ENCODE measurements around the gene C2CD4D. TPM values are rescaled to one million over a fixed set of nuclear protein-coding genes. Genes with fewer than 3 reads are reported as not detected.
"Not testable (repeated sequence)": the region's sequence is repeated elsewhere in the genome, so short reads cannot be mapped to it uniquely, and the experiment has no call there.

Gene C2CD4D
- 0.68 and 1.1 TPM in 2 replicates for total RNA-seq

DNA sequence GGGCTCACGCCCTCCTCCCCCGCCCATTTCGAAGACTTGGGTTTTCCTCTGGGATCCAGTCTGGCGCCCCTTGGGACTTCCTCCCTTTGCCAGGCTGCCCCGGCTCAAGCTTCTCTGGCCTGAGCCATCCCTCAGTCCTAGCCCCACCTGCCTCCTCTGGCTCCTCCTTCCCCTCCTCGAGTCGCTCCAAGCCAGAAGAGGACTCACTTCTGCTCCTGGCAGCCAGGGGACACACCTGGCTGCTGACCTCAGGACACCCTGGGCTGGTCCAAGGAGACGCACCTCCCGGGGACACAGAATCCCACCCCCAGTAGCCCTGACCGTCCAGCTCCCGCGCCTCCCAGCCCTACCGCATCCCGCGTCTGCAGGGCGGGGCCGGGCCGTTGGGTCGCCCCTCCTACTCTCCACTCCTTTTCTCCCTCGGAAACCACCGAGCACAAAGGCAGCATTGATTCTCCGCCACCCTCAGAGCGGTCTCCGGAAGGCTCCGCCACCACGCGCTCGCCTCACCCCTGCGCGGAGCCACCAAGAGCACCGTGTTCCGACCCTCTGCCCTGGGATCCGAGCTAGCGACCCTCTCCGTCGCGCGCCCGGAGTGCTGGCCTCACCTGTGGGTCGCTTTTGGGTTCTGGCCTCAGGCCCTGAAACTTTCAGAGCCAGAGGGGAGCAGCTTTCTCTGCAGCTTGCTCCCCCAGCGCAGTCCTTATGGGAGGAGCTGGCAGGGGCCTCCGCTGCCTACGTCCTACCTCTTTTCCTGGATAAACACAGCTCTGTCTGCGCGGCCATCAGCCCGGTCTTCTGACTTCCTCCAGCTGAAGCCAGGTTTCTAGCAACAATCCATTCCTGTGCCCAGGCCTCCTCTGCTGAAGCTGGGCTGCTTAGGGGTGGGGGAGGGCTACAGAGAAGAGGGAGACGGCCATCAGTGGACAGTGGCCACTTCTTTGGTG lies at the start of gene C2CD4D:
TSS of gene C2CD4D (minus strand) at position 364 of the 947 bp plus-strand sequence. CDS start 831 bp downstream, outside the sequence.
- intact Hi-C loops (cut with micrococcal nuclease) = loop anchor here (2.0 to 5.0 kb wide), 4 partner anchors 49 to 397 kb away; partner anchors contain the start of genes POGZ, S100A10 and TDRKH

GRCh38 chr1:151888972-151889570 lies 49.5 kb upstream of the C2CD4D start:
- intact Hi-C loops (cut with micrococcal nuclease) = loop anchor here (1.0 to 2.0 kb wide), 2 partner anchors 46 to 108 kb away; no protein-coding TSS in a partner anchor

DNA sequence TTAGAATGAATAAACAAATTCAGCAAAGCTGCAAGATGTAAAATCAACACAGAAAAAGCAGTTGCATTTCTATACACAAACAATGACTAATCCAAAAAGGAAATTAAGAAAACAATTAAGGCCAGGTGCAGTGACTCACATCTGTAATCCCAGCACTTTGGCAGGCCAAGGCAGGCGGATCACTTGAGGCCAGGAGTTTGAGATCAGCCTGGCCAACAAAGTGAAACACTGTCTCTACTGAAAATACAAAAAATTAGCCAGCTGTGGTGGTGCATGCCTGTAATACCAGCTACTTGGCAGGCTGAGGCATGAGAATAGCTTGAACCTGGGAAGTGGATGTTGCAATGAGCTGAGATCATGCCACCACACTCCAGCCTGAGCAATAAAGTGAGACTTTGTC lies 47.4 kb upstream of the C2CD4D start:
- intact Hi-C loops (cut with micrococcal nuclease) = no loop called here

GRCh38 chr1:151885479-151885878 lies 45.9 kb upstream of the C2CD4D start:
- intact Hi-C loops (cut with micrococcal nuclease) = no loop called here

- intact Hi-C loops (cut with micrococcal nuclease) = not testable (repeated sequence)
Measured at GRCh38 chr1:151884879-151885278, 45.3 kb upstream of the C2CD4D start.

- intact Hi-C loops (cut with micrococcal nuclease) = not testable (repeated sequence)
Measured at GRCh38 chr1:151884445-151884844, 44.8 kb upstream of the C2CD4D start.

DNA sequence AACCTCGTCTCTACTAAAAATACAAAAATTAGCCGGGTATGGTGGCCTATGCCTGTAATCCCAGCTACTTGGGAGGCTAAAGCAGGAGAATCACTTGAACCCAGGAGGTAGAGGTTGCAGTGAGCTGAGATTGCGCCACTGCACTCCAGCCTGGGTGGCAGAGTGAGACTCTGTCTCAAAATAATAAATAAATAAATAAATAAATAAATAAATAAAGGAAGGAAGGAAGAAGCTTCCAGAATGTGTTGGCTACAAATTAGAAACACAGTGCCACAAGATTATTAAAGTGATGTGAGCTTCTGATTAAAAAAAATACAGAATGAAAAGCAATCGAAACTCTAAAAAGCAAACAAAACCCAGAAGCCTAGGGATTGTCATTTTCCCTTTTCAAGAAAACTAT lies 44.3 kb upstream of the C2CD4D start:
- intact Hi-C loops (cut with micrococcal nuclease) = not testable (repeated sequence)

DNA sequence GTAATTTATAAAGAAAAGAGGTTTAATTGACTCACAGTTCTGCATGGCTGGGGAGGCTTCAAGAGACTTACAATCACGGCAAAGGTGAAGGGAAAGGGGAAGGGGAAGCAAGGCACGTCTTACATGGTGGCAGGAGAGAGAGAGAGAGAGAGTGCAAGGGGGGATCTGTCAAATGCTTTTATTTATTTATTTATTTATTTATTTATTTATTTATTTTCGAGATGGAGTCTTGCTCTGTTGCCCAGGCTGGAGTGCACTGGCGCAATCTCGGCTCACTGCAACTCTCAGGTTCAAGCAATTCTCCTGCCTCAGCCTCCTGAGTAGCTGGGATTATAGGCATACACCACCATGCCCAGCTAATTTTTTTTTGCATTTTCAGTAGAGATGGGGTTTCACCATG lies 43.3 kb upstream of the C2CD4D start:
- intact Hi-C loops (cut with micrococcal nuclease) = not testable (repeated sequence)

DNA sequence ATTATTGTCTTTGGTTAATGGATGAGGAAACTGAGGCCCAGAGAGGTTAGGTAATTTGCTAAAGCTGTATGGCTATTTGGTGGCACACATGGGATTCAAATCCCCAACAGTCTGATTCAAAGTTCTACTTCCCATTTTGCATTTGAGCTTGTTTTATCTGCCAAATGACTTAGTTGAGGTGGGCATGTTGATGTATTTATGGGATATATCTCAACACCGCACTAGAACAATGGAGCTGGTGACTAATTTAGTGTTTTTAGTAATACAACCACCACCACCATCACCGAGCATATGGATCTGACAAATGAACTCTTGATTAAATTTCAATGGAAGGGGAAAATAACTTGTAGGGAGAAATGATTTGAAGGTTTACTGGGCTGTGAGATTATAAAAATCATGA lies 42.8 kb upstream of the C2CD4D start:
- intact Hi-C loops (cut with micrococcal nuclease) = no loop called here

DNA sequence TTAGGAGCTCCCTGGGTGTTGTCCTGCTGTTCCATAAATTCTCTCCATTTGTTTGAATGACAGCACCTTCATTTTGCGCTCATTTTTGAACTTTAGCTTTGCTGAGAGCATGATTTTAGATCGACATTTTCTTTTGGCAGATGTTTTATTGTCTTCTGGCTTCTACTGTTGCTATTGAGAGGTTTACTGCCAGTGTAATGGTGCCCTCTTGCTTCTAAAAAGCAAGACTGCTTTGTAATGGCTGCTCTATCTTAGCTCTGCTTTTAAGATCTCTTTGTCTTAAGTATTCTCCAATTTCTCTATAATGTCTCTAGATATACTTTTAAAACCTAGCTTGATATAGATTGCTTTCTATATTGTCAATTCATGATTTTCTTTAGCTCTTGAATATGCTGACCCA lies 41.9 kb upstream of the C2CD4D start:
- intact Hi-C loops (cut with micrococcal nuclease) = no loop called here

- intact Hi-C loops (cut with micrococcal nuclease) = no loop called here
Measured at GRCh38 chr1:151875419-151876097, 35.9 kb upstream of the C2CD4D start.

DNA sequence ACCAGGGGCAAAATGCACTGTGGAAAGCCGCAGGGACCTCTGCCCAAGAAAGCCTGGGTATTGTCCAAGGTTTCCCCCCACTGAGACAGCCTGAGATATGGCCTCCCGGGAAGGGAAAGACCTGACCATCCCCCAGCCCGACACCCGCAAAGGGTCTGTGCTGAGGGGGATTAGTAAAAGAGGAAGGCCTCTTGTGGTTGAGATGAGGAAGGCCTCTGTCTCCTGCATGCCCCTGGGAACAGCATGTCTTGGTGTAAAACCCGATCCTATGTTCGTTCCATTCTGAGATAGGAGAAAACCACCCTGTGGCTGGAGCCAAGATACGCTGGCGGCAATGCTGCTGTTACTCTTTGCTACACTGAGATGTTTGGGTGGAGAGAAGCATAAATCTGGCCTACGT lies 33.2 kb upstream of the C2CD4D start:
- intact Hi-C loops (cut with micrococcal nuclease) = not testable (repeated sequence)

GRCh38 chr1:151871284-151872030 lies 31.8 kb upstream of the C2CD4D start:
- intact Hi-C loops (cut with micrococcal nuclease) = no loop called here

DNA sequence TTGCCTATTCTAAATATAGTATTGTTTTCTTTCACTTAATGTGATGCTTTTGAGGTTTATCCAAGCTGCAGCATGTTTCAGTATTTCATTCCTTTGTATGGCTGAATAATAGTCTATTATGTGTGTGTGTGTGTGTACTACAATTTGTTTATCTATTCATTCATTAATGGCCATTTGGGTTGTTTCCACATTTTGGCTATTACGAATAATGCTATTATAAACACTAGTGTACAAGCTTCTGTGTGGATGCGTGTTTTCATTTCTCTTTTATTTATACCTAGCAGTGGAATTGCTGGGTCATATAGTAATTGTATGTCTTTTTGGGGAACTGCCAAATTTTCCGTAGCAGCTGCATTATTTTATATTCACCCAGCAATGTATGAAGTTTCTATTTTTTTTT lies 28.9 kb upstream of the C2CD4D start:
- intact Hi-C loops (cut with micrococcal nuclease) = no loop called here

DNA sequence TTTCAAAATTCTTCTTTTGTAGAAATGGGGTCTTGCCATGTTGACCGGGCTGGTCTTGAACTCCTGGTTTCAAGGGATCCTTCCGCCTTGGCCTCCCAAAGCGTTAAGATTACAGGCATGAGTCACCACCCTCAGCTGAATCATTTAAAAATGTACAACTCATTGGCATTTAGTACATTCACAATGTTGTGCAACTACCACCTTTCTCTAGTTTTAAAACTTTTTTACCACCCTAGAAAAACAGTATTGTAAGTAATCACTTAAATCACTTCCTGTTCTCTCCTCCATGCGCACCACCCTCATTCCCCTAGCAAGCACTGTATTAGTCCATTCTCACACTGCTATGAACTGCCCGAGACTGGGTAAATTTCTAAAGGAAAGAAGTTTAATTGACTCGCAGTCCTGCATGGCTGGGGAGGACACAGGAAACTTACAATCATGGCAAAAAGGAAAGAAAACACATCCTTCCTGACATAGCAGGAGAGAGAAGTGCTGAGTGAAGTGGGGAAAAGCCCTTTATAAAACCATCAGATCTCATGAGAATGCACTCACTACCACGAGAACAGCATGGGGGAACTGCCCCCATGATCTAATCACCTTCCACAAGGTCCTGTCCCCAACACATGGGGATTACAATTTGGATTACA lies 28.3 kb upstream of the C2CD4D start:
- intact Hi-C loops (cut with micrococcal nuclease) = no loop called here

GRCh38 chr1:151867321-151867720 lies 27.7 kb upstream of the C2CD4D start:
- intact Hi-C loops (cut with micrococcal nuclease) = no loop called here

DNA sequence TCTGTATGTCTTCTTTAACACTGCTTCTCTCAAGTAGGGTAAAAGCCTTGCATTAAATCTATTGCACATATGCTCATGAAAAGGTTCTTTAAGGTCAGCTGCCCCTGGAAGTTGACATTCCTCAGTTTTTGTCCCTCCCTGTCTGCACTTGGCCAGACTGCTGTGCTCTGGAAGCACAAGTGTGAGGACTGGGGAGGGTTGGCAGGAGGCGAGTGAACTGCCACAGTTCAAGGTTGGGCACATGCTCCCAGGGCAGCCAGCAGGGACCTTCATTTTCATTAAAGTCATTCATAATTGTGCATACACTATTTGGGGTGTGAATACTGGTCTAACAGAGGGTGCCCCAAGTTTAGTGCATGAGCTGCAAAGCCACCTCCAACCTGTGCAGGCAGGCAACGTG lies 24.8 kb upstream of the C2CD4D start:
- intact Hi-C loops (cut with micrococcal nuclease) = no loop called here

DNA sequence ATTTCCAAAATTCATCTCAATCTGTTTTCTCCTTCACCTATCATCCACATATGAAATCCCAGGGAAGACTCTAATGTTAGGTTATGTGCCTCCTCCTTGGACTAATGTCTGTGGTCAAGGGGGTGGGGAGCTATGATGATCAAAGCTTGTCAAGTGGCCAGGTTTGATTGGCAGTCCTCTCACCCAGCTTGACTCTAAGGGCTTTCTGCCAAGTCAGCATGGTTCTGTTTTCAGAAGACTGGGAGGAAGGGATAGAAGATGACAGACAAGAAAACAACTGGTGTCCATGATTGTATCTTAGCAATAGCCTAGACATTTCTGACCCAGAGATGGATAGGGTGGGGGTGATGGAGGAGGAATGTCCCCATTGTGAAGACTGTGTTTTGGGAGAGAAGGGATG lies 23.0 kb upstream of the C2CD4D start:
- intact Hi-C loops (cut with micrococcal nuclease) = no loop called here

- intact Hi-C loops (cut with micrococcal nuclease) = no loop called here
Measured at GRCh38 chr1:151860504-151861187, 21.0 kb upstream of the C2CD4D start.

DNA sequence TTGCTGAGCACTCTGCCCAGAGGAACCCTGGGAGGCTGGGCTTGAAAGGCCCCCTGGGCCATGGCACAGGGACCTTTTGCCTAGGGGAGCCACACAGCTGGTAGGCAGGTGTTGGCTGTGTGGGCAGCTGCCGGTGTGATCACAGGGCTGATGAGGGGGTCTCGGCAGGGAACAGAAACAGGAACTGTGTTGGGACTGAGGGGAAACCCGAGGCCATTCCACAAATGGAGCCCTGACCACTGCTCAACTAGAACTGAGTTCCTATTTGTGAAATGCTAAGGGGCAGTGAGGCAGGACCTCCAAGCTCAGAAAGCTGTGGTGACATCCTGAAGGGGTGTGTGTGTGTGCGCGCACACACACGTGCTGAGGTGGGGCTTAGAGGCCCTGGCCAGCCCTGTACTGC lies 20.3 kb upstream of the C2CD4D start:
- intact Hi-C loops (cut with micrococcal nuclease) = no loop called here
